Sigmoid colon (tissue), 4 donors: ENCODE data around the gene HSD11B2.

ENCODE experiments used
- POLR2AphosphoS5 ChIP-seq, 4 donors: sonication (generic); formaldehyde crosslinking; IDR thresholded peaks; one replicate each; pipeline ENCODE4 v1.6.1; 2017; ENCODE audit warnings: antibody characterized with exemption in 4 of 4
- TF ChIP-seq, protein P1 (sequence below), 4 experiments: fragments of 450-650 bp in 3 of 4; fragments of 200-600 bp in 1 of 4; IDR thresholded peaks; one replicate each; pipeline ENCODE4 v1.5.1; 2016 to 2019; ENCODE audit warnings: antibody characterized with exemption in 4 of 4, mild to moderate bottlenecking in 3 of 4, moderate library complexity in 2 of 4

GRCh38 chr16:67396159-67397035 is 34.5 kb upstream of the HSD11B2 start:
- TF ChIP-seq POLR2AphosphoS5 (IDR thresholded peaks at IDR 0.05), result no peak
- TF ChIP-seq, protein P1, sequence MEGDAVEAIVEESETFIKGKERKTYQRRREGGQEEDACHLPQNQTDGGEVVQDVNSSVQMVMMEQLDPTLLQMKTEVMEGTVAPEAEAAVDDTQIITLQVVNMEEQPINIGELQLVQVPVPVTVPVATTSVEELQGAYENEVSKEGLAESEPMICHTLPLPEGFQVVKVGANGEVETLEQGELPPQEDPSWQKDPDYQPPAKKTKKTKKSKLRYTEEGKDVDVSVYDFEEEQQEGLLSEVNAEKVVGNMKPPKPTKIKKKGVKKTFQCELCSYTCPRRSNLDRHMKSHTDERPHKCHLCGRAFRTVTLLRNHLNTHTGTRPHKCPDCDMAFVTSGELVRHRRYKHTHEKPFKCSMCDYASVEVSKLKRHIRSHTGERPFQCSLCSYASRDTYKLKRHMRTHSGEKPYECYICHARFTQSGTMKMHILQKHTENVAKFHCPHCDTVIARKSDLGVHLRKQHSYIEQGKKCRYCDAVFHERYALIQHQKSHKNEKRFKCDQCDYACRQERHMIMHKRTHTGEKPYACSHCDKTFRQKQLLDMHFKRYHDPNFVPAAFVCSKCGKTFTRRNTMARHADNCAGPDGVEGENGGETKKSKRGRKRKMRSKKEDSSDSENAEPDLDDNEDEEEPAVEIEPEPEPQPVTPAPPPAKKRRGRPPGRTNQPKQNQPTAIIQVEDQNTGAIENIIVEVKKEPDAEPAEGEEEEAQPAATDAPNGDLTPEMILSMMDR (IDR thresholded peaks at IDR 0.05), result no peak
